Vagina (tissue), 2 donors: ENCODE results near the gene WIPF3.

Experiments used
- CTCF ChIP-seq, 3 experiments: fragments of 450-650 bp in 2 of 3; fragments of 200-600 bp in 1 of 3; sonication (generic) in 1 of 3; IDR thresholded peaks; one replicate each; pipeline ENCODE4 v1.5.1; 2017 to 2019; ENCODE audit warnings: antibody characterized with exemption in 3 of 3, mild to moderate bottlenecking in 2 of 3, moderate library complexity in 2 of 3
- POLR2A ChIP-seq, 2 donors: fragments of 450-650 bp; IDR thresholded peaks; one replicate each; pipeline ENCODE4 v1.6.1; 2017; ENCODE audit warnings: antibody characterized with exemption in 2 of 2, mild to moderate bottlenecking in 2 of 2, moderate library complexity in 2 of 2

DNA sequence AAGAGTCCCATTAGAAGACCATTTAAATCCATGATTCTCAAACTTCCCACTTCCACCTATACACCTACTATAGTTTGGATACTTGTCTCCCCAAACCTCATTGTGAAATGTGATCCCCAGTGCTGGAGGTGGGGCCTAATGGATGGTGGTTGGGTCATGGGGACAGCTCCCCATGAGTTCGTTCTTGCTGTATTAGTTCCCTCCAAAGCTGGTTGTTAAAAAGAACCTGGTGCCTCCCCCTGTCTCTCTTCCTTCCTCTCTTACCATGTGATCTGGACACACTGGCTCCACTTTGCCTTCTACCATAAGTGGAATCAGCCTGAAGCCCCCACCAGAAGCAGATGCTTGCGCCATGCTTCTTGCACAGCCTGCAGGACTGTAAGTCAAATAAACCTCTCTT, 53.9 kb downstream of the WIPF3 start:
- TF ChIP-seq CTCF (IDR thresholded peaks at IDR 0.05): no peak
- no peak for TF ChIP-seq POLR2A (IDR thresholded peaks at IDR 0.05)
